OCI-LY7 (cell line): ENCODE results near the gene CMTM8. TPM values are rescaled to one million over a fixed set of nuclear protein-coding genes. Genes with fewer than 3 reads are reported as not detected.

ENCODE experiments used
- BruUV-seq: library from RNA; stranded (reverse); fragments of 400-500 nt; replicated peaks from 2 replicates; lab custom pipeline; 2021; lab: Mats Ljungman, UMichigan
- CTCF ChIA-PET: fragments of 300-600 bp; sonication (Branson Sonifier 250); formaldehyde crosslinking; loops from one replicate; lab custom pipeline; 2022; ENCODE audit warnings: antibody characterized with exemption; ENCODE audit not compliant: unreplicated experiment; lab: Charles Lee
- POLR2A ChIA-PET: fragments of 300-600 bp; sonication (Branson Sonifier 250); formaldehyde crosslinking; loops from one replicate; lab custom pipeline; 2022; ENCODE audit warnings: antibody characterized with exemption; lab: Charles Lee
- DNase-seq: peaks from one replicate; pipeline ENCODE4 v3.0.0-alpha.2; 2015; ENCODE audit warnings: low spot score
- H2AFZ ChIP-seq: fragments of 200-600 bp; sonication (generic), shearing (Covaris generic); 2 replicates; pipeline ENCODE4 v1.6.1; 2014; ENCODE audit warnings: mild to moderate bottlenecking, antibody characterized with exemption, low read length, moderate library complexity
- H3K27ac ChIP-seq: fragments of 200-600 bp; sonication (generic); 2 replicates; pipeline ENCODE4 v1.5.1; 2014; ENCODE audit warnings: mixed run types, low read depth, mild to moderate bottlenecking, moderate library complexity, low read length, inconsistent platforms; ENCODE audit not compliant: poor library complexity, severe bottlenecking
- H3K36me3 ChIP-seq: fragments of 200-600 bp; sonication (generic); 2 replicates; pipeline ENCODE4 v1.6.1; 2014; ENCODE audit warnings: mild to moderate bottlenecking, antibody characterized with exemption, low read length, moderate library complexity, mixed read lengths; ENCODE audit not compliant: insufficient read depth
- H3K4me1 ChIP-seq: fragments of 200-600 bp; sonication (generic); 2 replicates; pipeline ENCODE4 v1.5.1; 2014; ENCODE audit warnings: mild to moderate bottlenecking, low read length; ENCODE audit not compliant: insufficient read depth, poor library complexity, severe bottlenecking
- H3K4me2 ChIP-seq: fragments of 200-600 bp; sonication (generic); 2 replicates; pipeline ENCODE4 v1.6.1; 2014; ENCODE audit warnings: mild to moderate bottlenecking, low read length
- H3K4me3 ChIP-seq: fragments of 200-600 bp; sonication (generic); 2 replicates; pipeline ENCODE4 v1.5.1; 2014; ENCODE audit warnings: mild to moderate bottlenecking, low read depth, low read length; ENCODE audit not compliant: poor library complexity, severe bottlenecking
- H3K79me2 ChIP-seq: fragments of 200-600 bp; sonication (generic); 2 replicates; pipeline ENCODE4 v1.6.1; 2016; ENCODE audit warnings: low read depth, mild to moderate bottlenecking, low read length, moderate library complexity, mixed read lengths; ENCODE audit not compliant: insufficient read depth
- H3K9me2 ChIP-seq: fragments of 200-600 bp; sonication (generic); 2 replicates; pipeline ENCODE4 v1.6.1; 2016; ENCODE audit warnings: mild to moderate bottlenecking, low read length, mixed read lengths; ENCODE audit not compliant: insufficient read depth
- H3K9me3 ChIP-seq: fragments of 200-600 bp; sonication (generic); 2 replicates; pipeline ENCODE4 v1.6.1; 2014; ENCODE audit warnings: mild to moderate bottlenecking, mixed run types, low read length, mixed read lengths
- H4K20me1 ChIP-seq: fragments of 200-600 bp; sonication (generic); 2 replicates; pipeline ENCODE4 v1.6.1; 2014; ENCODE audit warnings: mild to moderate bottlenecking, antibody characterized with exemption, low read length, moderate library complexity, mixed read lengths; ENCODE audit not compliant: insufficient read depth
- EZH2phosphoT487 ChIP-seq: fragments of 200-600 bp; sonication (generic); IDR thresholded peaks from 2 replicates; pipeline ENCODE4 v1.6.1; 2018; ENCODE audit warnings: low read depth, borderline replicate concordance, mild to moderate bottlenecking, mixed run types, antibody characterized with exemption, low read length, moderate library complexity, mixed read lengths
- intact Hi-C: fragments of 100-400 bp; cut with micrococcal nuclease; formaldehyde crosslinking; loops from one replicate; pipeline ENCODE4 v1.10.0; 2022; ENCODE audit not compliant: unreplicated experiment
- total RNA-seq, 2 experiments: library from RNA; depleted of rRNA in 1 of 2; stranded (reverse); fragments of >200 nt in 1 of 2; shearing (Covaris generic) in 1 of 2; gene quantifications; 2 replicates each; pipeline ENCODE4 v1.2.3, GENCODE V29; 2014 to 2022
- TF ChIP-seq, protein P1 (sequence below): fragments of 200-600 bp; sonication (generic); conservative IDR thresholded peaks from 2 replicates; pipeline ENCODE4 v1.5.1; 2014; ENCODE audit warnings: mild to moderate bottlenecking, antibody characterized with exemption, low read length, moderate library complexity, mixed read lengths

The CMTM8 gene
- total RNA-seq, 2 experiments from 2014 or later: 1.5 to 3.0 TPM

- CTCF ChIA-PET: no interaction called here
Observed at GRCh38 chr3:32379831-32380500, 141.5 kb downstream of the CMTM8 start.

DNA sequence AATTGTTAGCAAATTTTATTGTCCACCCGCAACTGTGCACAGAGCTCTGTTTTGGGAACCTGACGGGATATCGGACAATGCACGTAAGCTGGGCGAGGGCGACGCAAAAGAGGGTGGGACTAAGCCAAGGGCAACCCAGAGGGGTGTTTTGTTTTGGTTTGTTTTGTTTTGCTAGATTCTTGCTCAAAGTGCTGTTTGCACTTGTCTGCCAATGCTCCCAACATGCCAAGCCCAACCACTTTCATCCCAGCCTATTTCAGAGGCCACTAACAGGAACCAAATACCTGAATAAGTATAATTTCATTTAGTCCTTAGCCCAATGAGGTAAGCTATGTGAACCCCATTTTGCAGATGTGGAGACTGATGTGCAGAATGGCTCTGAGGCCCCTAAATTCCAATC, 143.4 kb downstream of the CMTM8 start:
- CTCF ChIA-PET: no interaction called here
- TF ChIP-seq, protein P1, sequence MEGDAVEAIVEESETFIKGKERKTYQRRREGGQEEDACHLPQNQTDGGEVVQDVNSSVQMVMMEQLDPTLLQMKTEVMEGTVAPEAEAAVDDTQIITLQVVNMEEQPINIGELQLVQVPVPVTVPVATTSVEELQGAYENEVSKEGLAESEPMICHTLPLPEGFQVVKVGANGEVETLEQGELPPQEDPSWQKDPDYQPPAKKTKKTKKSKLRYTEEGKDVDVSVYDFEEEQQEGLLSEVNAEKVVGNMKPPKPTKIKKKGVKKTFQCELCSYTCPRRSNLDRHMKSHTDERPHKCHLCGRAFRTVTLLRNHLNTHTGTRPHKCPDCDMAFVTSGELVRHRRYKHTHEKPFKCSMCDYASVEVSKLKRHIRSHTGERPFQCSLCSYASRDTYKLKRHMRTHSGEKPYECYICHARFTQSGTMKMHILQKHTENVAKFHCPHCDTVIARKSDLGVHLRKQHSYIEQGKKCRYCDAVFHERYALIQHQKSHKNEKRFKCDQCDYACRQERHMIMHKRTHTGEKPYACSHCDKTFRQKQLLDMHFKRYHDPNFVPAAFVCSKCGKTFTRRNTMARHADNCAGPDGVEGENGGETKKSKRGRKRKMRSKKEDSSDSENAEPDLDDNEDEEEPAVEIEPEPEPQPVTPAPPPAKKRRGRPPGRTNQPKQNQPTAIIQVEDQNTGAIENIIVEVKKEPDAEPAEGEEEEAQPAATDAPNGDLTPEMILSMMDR: no peak
- TF ChIP-seq EZH2phosphoT487: no peak
- H3K4me3 ChIP-seq: no peak overlapping the region
- no peaks in the 10 kb centered on the region for H3K36me3 ChIP-seq
- no TSS peak for BruUV-seq
- POLR2A ChIA-PET: interaction anchor here (0.5 to 1.1 kb wide), 2 partner anchors 43 to 52 kb away, joined by 3 read pairs; no protein-coding TSS in a partner anchor
- peaks cover 9% of the 10 kb centered on the region for H3K4me1 ChIP-seq
- no peaks in the 10 kb centered on the region for H4K20me1 ChIP-seq
- no peak overlapping the region for H3K4me2 ChIP-seq
- H3K9me3 ChIP-seq: no peaks in the 10 kb centered on the region
- no peaks in the 10 kb centered on the region for H3K79me2 ChIP-seq
- intact Hi-C loops: no loop called here
- DNase-seq: no peak
- no peak overlapping the region for H3K27ac ChIP-seq
- H2AFZ ChIP-seq: no peak overlapping the region
- H3K9me2 ChIP-seq: no peaks in the 10 kb centered on the region

More at GRCh38 chr3:32379831-32380500, 141.5 kb downstream of the CMTM8 start:
- Histone ChIP-seq H3K4me3 (no peak overlapping the region), H3K79me2 (no peaks in the 10 kb centered on the region), H3K36me3 (no peaks in the 10 kb centered on the region), H3K4me2 (no peak overlapping the region), H3K9me3 (no peaks in the 10 kb centered on the region), H3K27ac (no peak overlapping the region), H3K9me2 (no peaks in the 10 kb centered on the region), H4K20me1 (no peaks in the 10 kb centered on the region), H3K4me1 (peaks cover 7% of the 10 kb centered on the region), H2AFZ (no peak overlapping the region)
- POLR2A ChIA-PET: no interaction called here
- TF ChIP-seq, protein P1: no peak
- no peak for TF ChIP-seq EZH2phosphoT487
- DNase-seq: no peak
- BruUV-seq: no TSS peak
- intact Hi-C loops: loop anchor here (10.0 kb wide), 1 partner anchor 305 kb away; the partner anchor contains the start of gene CNOT10

DNA sequence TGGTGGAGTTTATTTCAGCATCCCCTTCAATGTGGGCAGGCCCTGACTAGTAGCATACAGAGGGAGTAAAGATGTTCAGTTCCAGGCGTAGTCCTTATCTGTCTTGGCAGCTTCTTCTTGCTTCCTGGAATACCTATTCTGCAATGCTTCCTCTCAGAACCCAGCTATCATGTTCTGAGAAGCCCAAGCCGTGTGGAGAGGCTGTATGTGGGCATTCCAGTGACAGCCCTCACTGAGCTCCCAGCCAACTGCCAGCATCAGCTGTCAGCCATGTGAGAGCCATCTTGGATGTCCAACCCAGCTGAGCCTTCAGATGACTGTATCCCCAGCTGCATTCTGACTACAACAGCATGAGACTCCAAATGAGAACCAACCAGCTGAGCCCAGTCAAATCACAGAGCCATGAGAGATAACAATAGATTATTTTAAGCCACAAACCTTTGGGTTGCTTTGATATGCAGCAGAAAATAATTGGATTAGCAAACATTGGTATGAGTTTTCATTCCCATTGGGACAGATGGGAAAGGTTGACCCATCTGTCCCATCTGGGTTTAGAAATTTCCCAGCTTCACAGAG, 144.7 kb downstream of the CMTM8 start:
- H3K4me2 ChIP-seq: no peak overlapping the region
- H2AFZ ChIP-seq: no peak overlapping the region
- DNase-seq: no peak
- no peaks in the 10 kb centered on the region for H3K9me2 ChIP-seq
- CTCF ChIA-PET: no interaction called here
- no peak overlapping the region for H3K27ac ChIP-seq
- no peaks in the 10 kb centered on the region for H3K79me2 ChIP-seq
- TF ChIP-seq, protein P1: no peak
- no peak for TF ChIP-seq EZH2phosphoT487
- H3K4me3 ChIP-seq: no peak overlapping the region
- no peaks in the 10 kb centered on the region for H4K20me1 ChIP-seq
- peaks cover 17% of the 10 kb centered on the region for H3K4me1 ChIP-seq
- BruUV-seq: no TSS peak
- POLR2A ChIA-PET: interaction anchor here (0.6 kb wide), 1 partner anchor 803 kb away, joined by 3 read pairs; no protein-coding TSS in a partner anchor
- intact Hi-C loops: no loop called here
- no peaks in the 10 kb centered on the region for H3K9me3 ChIP-seq
- no peaks in the 10 kb centered on the region for H3K36me3 ChIP-seq
